Measurements from ENCODE around the gene PIGR. TPM values are rescaled to one million over a fixed set of nuclear protein-coding genes. Genes with fewer than 3 reads are reported as not detected.

Gene PIGR
- total and polyA plus RNA-seq, 8 donors, result 7.1 to 83.4 (median 33.5) TPM

DNA sequence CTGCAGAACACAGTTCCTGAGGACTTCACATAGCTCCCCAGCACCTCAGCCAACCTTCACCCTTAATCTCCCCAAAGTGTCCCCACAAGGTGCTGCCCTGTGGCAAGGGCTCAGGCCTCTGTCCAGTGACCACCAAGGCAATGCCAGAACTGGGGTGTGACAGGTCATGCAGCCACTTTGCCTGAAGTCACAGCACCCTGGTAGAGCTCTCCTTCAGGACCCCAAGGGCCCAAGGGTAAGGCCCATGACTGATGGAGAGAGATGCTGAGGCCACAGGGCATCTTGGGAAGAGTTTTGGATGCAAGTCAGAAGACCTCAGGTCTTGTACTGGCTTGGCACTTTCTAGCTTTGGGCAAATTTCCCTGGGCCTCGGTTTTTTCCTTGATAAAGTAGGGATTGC is 23.7 kb downstream of the PIGR start:
- FAIRE-seq (no peak), DNase-seq (no peak), ATAC-seq (no peak)
- no peaks in the 10 kb centered on the region for H3K27me3 ChIP-seq
- H3K9me3 ChIP-seq, result no peaks in the 10 kb centered on the region
- intact Hi-C loops (cut with DNase I), result no loop called here
- no peaks in the 10 kb centered on the region for H3K4me1 ChIP-seq
- peak overlapping the region in 2 of 4 donors; percentile 6 to 33 for H3K27ac ChIP-seq
- H3K36me3 ChIP-seq, result no peaks in the 10 kb centered on the region
- no peak overlapping the region for H3K4me3 ChIP-seq
- 62% methylated on average over 1 of the region's 1 CpG for WGBS, 2 donors
- TF ChIP-seq CTCF (IDR thresholded peaks at IDR 0.05), result no peak

GRCh38 chr1:206921772-206922265 is 24.4 kb downstream of the PIGR start, which contains the start of gene FCMR:
FCMR (minus strand) TSS chr1:206921941; CDS start chr1:206921854, 87 bp downstream.
- Histone ChIP-seq H3K36me3 (no peaks in the 10 kb centered on the region), H3K27ac (peak within 1 kb of the TSS in 2 of 4 donors; percentile 6 to 33), H3K4me1 (no peaks in the 10 kb centered on the region), H3K4me3 (no peak within 1 kb of the TSS), H3K27me3 (no peaks in the 10 kb centered on the region), H3K9me3 (no peaks in the 10 kb centered on the region)
- FAIRE-seq (no peak), DNase-seq (peak in 1 of 6 donors; percentile 46), ATAC-seq (peak in 2 of 4 donors; percentile 49 to 59)
- intact Hi-C loops (cut with DNase I), result no loop called here
- TF ChIP-seq CTCF (IDR thresholded peaks at IDR 0.05), result no peak
- 55 to 61% methylated on average over 7 of the region's 7 CpGs for WGBS, 2 donors

DNA sequence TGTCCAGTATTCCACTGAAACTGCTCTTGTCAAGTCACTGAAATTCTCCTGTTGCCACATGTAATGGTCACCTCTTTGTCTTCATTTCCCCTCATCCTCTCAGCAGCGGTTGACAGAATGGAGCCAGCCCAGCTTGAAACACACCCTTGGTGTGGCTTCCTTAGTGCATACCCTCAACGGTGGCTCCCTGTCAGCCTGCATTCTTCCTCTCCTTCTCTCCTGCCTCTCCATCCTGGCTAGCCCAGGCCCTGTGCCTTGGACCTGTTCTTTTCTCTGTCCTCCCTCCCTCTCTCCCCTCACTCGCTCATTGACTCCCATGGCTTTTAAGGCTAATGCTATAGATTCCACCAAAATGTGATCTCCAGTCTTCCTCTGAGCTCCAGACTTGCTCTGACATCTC is 28.2 kb downstream of the PIGR start:
- ATAC-seq (no peak), FAIRE-seq (no peak), DNase-seq (no peak)
- Histone ChIP-seq H3K4me3 (no peak overlapping the region), H3K36me3 (no peaks in the 10 kb centered on the region), H3K9me3 (no peaks in the 10 kb centered on the region), H3K4me1 (no peaks in the 10 kb centered on the region), H3K27me3 (no peaks in the 10 kb centered on the region), H3K27ac (no peak overlapping the region)
- 76 to 79% methylated on average over 3 of the region's 3 CpGs for WGBS, 2 donors
- intact Hi-C loops (cut with DNase I), result loop anchor here in 1 of 3 donors (10.0 kb wide), 1 partner anchor 433 kb away; no protein-coding TSS in a partner anchor
- no peak for TF ChIP-seq CTCF (IDR thresholded peaks at IDR 0.05)

GRCh38 chr1:206916000-206916709 is 30.1 kb downstream of the PIGR start:
- intact Hi-C loops (cut with DNase I), result loop anchor here in 1 of 3 donors (10.0 kb wide), 1 partner anchor 431 kb away; no protein-coding TSS in a partner anchor
- no peak for ATAC-seq

More at GRCh38 chr1:206916000-206916709, 30.1 kb downstream of the PIGR start:
- Histone ChIP-seq H3K9me3 (no peaks in the 10 kb centered on the region), H3K4me1 (peaks cover 0 to 4% (median 0%) of the 10 kb centered on the region in 3 donors), H3K27me3 (no peaks in the 10 kb centered on the region), H3K4me3 (no peak overlapping the region), H3K27ac (no peak overlapping the region), H3K36me3 (no peaks in the 10 kb centered on the region)
- FAIRE-seq, result no peak
- DNase-seq, result no peak
- no peak for TF ChIP-seq CTCF (IDR thresholded peaks at IDR 0.05)
- 63 to 69% methylated on average over 8 of the region's 8 CpGs for WGBS, 2 donors
